Activated CD4-positive, CD25-positive, alpha-beta regulatory T cell treated with anti-CD3 and anti-CD28 coated beads, Interleukin-2, amount 50 U/mL, for 72 hours (primary cell): Measurements from ENCODE around the gene PRSS1.
"Not testable (repeated sequence)": the region's sequence is repeated elsewhere in the genome, so short reads cannot be mapped to it uniquely, and the experiment has no call there.

Source experiments
- DNase-seq: peaks from one replicate; pipeline ENCODE4 v3.0.0; 2021

Gene PRSS1

DNA sequence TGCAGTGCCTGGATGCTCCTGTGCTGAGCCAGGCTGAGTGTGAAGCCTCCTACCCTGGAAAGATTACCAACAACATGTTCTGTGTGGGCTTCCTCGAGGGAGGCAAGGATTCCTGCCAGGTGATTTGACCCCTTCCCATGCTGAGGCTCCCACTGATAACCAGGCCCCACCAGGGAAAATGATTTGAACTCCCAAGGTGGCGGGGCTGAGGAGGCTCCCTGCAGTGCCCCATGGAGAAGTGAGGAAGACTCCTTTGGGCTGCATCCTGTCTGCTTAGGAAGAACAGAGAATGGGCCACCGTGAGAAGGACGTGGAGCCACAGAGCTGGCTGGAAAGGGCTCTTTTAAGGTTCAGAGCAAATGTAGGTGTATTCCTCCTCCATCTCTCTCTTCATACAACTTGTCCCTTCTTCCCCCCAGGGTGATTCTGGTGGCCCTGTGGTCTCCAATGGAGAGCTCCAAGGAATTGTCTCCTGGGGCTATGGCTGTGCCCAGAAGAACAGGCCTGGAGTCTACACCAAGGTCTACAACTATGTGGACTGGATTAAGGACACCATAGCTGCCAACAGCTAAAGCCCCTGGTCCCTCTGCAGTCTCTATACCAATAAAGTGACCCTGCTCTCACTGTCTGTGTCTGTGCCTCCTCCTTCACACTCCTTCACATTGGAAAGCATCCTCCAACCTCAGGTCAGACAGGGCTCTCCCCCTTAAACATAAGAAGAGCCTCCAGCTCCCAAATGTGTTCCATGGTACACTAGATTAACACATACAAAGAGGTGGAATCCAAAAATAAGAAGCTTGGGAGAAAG, 24.9 kb downstream of the PRSS1 start:
- no peak for DNase-seq

DNA sequence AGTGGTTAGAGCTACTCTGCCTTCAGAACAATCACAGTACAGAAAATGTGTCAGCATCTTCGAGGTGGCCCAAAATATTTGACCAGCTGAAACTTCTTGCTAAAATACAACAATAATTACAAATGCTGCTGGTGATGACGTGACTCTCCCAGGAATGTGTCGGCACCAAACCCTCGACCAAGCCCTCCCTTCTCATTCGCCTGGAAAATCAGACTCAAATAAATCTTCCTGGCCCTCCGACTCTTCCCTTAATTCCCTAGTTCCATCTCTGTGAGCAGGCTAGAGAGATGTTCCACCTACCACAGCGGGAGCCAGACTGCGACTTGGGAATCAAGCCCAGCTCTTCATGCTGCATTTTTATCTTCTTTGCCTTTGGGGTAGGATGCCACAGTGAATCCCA, 25.6 kb downstream of the PRSS1 start:
- DNase-seq, result no peak

DNA sequence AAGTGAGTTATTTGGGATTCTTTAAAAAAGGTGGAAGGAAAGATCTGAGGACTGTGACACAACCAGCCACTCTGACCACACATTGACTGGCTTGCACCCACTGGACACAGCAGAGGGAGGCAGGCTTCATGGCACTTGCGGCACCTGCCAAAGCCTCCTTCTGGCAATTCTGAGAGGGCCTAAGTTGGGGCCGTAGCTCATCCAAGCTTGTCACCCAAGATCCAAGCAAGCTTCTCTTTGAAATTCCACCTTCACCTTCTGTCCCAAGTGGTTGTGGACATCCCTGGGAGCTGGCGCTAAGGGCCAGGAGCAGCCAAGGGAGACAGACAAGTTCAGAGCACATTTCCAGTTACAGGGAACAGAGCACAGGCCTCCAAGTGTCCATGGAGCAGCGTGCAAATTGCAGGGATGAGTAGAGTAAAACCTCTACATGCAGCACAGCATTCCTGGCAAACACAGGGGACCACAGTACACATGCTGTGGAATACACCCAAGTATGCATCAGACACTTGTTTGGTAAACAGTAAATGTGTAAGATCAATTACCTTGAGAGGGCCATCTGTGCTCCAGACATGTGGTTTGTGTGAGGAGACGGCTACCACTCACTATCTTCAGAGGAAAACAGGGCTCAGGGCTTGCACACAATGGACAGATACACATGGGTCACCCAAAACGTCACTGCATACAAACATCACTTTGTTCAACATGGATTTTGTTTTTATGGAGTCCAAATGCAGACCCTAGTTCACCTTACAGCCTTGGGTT, 26.3 kb downstream of the PRSS1 start:
- DNase-seq, result not testable (repeated sequence)

DNA sequence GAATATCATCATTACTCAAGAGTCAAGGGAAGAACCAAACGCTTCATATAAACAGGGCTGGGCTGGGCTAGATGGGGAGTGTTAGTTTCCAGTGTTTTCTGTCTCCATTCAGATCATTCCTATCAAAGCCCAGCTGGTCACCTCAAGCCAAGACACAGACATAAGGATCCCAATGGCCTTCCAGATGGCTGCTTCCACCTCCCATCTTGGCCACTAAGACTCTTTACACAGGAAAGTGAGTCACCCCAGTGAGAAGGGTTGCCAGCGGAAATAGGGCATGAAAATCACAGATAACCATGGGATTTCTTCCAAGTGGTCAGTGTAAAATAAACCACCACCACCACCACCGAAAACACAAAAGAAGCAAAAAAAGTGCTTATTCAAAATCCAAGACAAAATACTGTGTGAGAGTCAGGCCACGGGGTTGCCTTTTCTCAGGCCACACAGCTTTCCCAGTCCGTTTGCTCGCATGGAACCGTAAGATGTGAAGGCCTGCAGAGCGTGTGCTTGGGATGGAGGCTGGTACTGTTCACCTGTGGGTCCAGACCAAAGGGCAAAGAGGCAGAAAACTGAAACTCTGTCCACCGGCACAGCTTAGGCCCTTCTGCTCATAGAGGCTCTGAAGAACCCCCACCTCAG, 27.1 kb downstream of the PRSS1 start:
- DNase-seq, result no peak

DNA sequence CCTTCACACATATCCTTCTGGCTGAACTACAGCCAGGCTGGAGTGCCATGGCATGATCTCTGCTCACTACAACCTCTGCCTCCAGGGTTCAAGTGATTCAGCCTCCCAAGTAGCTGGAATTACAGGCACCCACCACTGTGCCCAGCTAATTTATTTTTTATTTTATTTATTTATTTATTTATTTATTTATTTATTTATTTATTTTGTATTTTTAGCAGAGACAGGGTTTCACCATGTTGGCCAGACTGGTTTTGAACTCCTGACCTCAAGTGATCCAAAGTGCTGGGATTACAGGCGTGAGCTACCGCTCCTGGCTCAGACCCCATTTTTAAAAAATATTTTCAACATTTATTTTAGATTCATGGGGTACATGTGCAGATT, 27.6 kb downstream of the PRSS1 start:
- not testable (repeated sequence) for DNase-seq

DNA sequence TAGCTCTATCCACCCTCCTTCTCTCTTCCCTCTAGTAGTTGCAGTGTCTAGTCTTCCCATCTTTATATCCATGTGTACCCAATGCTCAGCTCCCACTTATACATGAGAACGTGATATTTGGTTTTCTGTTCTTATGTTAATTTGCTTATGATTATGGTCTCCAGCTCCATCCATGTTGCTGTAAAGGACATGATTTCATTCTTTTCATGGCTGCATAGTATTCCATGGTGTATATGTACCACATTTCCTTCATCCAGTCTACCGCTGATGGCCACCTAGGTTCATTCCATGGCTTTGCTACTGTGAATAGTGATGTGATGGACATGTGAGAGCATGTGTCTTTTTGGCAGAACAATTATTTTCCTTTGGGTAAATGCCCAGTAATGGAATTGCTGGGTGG, 28.0 kb downstream of the PRSS1 start:
- DNase-seq, result no peak

DNA sequence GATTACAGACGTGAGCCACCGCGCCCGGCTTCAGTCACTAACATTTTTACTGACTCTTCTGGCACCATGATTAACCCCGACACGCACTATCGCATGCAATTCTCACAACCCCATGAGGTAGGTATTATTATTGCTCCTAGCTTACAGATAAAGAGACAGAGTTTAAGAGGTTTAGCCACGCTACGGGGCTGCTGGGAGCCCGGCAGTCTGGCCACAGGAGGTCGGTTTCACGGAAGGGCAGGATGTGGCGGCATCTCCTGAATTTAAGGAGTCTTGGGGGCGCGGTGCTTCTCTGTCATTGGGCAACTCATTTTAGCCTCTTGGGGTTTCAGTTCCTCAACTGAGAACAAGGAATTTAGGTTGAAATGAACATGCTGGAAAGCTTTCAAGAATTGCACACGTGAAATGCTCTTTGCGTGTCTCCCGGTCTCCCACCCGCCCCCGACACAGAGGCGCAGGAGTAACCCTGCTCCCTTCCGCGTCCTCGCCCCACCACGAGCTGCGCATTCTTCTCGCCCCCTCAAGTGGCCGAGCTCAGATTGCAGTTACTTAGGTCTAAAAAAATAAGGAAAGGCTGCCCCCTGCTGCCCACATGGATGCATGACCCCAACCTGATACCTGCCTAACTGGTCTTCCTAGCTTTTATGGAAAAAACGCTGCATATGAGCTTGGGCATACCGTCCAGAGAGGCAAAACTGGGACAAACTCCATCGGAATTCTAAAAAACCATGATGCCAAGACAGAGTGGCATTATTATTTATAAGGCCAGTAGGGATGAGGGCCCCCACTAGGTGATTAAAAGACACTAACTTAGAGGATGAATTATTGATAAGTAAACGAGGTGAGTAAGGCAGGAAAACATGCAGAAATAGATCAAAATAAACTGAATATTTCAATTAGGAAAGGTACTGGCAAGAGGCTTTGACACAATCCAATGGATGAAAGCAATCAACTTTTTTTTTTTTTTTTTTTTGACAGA, 33.9 kb downstream of the PRSS1 start:
- DNase-seq, result peak; percentile 71

DNA sequence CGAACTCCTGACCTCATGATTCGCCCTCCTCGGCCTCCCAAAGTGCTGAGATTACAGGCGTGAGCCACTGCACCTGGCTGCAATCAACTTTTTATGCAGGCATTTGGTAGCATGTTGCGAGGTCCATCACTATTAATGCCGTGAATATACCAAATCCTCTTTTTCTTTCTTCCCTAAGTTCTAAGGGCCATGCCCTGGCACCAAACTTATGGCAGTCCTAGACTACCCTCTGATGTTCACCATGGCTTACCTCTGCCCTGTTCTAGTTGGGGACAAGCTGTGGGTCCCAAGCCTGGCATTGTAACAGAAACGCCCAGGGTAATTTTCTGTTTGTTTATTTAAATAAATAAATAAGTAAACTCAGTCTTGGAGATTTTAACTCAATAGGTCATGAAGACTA, 34.8 kb downstream of the PRSS1 start:
- DNase-seq, result no peak

DNA sequence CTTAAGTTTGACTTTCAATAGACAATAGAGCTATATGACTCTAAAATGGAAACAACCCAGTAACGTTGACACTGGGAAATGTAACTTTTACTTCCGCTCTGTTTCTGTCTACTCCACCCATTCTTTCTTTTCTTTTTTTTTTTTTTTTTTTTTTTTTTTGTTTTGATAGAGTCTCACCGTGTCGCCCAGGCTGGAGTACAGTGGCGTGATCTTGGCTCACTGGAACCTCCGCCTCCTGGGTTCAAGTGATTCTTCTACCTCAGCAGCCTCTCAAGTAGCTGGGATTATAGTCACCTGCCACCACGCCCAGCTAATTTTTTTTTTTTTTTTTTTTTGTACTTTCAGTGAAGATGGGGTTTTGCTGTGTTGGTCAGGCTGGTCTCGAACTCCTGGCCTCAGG, 35.4 kb downstream of the PRSS1 start:
- no peak for DNase-seq

DNA sequence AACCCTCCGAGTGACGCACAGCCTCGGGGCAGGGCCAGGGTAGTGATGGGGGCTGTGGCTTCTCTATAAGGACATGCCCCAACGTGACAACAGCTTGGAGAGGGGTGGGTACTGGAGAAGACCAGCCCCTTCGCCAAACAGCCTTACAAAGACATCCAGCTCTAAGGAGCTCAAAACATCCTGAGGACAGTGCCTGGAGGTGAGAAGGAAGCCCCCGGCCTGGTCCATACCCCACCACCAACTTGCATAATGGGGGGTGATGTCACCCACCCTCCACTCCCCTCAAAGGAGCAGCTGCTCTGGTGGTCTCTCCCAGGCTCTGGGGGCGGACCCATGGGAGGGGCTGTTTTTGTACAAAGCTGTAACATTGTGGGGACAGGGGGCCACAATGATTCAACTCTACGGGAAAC, 36.6 kb downstream of the PRSS1 start:
- DNase-seq, result no peak

DNA sequence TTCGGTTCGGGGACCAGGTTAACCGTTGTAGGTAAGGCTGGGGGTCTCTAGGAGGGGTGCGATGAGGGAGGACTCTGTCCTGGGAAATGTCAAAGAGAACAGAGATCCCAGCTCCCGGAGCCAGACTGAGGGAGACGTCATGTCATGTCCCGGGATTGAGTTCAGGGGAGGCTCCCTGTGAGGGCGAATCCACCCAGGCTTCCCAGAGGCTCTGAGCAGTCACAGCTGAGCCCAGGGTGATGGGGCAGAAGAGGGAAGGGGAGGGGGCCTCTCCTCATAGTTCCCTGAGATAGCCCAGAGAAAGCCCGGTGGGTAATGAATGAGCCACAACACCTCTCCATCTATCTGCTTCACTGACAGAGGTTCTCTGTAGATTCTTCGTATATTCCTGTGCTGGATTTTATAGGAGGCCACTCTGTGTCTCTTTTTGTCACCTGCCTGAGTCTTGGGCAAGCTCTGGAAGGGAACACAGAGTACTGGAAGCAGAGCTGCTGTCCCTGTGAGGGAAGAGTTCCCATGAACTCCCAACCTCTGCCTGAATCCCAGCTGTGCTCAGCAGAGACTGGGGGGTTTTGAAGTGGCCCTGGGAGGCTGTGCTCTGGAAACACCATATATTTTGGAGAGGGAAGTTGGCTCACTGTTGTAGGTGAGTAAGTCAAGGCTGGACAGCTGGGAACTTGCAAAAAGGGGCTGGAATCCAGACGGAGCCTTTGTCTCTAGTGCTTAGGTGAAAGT, 37.9 kb downstream of the PRSS1 start:
- no peak for DNase-seq

DNA sequence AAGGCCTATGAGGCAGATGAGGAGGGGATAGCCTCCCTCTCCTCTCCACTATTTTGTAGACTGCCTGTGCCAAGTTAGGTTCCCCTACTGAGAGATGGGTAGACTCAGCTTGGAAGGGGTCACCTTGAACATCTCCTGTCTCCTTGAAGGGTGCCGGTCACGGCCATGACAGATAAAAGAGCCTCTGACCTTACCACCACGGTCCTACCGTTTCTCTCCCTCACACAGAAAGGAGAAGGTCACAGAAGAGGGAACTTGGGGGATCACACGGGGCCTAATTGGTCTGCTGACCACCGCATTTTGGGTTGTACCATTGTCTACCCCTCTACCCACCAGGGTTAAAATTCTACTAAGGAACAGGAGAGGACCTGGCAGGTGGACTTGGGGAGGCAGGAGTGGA, 38.5 kb downstream of the PRSS1 start:
- DNase-seq, result no peak

DNA sequence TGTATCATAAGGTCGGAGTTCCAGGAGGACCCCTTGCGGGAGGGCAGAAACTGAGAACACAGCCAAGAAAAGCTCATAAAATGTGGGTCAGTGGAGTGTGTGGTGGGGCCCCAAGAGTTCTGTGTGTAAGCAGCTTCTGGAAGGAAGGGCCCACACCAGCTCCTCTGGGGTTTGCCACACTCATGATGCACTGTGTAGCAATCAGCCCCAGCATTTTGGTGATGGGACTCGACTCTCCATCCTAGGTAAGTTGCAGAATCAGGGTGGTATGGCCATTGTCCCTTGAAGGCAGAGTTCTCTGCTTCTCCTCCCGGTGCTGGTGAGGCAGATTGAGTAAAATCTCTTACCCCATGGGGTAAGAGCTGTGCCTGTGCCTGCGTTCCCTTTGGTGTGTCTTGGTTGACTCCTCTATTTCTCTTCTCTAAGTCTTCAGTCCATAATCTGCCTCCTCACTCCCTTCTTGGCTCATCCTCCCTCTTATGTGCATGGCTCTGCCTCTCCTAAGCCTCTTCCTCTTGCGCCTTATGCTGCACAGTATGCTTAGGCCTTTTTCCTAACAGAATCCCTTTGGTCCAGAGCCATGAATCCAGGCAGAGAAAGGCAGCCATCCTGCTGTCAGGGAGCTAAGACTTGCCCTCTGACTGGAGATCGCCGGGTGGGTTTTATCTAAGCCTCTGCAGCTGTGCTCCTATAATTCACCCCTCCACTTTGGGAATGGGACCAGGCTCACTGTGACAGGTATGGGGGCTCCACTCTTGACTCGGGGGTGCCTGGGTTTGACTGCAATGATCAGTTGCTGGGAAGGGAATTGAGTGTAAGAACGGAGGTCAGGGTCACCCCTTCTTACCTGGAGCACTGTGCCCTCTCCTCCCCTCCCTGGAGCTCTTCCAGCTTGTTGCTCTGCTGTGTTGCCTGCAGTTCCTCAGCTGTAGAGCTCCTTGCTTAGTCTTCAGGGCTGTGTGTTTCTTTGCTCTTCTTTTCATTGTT, 39.3 kb downstream of the PRSS1 start:
- DNase-seq, result no peak

DNA sequence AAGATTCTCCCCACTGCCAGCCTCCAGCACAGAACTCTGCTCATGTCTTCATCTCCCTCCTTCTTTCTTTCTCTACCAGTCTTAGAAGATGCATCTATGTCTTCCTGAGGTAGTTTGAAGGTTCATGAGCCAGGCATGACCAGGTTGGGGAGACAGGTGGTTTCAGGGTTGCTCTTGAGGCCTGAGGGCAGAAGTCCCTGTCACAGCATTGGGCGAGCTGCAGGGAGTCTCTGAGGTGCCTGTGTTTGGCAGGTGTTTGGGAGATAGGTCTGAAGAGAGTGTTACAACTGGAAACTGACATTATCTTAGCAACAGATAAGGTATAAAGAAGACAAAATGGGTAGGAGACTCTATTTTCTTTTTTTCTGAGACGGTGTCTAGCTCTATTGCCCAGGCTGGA, 40.2 kb downstream of the PRSS1 start:
- DNase-seq, result no peak

DNA sequence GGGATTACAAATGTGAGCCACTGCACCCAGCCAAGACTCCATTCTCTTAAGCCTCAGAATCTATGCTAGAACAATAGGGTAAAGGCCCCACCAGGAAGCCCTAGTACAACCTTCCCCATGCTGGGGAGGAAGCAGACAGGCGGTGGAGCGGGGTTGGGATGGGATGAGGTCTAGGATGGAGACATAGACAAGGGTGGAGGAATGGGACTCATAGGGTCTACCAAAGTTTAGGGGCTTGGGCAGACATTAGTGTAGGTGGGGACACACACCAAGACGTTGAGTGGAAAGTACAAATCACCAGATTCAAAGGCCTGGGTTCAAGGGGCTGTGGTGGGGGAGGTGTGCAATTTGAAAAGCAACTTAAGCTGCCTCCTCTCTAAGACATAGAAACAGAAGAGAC, 40.8 kb downstream of the PRSS1 start:
- DNase-seq, result no peak

DNA sequence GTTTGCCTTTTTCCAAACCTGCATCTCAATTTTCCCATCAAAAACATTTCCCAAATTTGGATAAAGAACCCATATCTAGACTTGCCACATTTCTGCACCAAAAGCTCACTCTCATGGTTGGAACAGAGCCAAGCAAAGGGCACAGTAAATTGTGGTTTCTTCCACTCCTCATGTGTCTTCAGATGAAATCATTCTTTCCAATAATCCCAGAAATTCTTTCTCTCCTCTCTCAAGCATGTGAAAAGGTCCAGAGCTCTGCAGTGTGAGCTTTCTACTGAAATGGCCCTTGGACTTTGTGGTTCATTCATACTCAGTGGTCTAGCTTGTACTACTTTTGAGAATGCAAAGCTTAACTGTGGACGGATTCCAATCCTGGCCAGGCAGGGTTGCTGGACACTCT, 41.3 kb downstream of the PRSS1 start:
- DNase-seq, result no peak

DNA sequence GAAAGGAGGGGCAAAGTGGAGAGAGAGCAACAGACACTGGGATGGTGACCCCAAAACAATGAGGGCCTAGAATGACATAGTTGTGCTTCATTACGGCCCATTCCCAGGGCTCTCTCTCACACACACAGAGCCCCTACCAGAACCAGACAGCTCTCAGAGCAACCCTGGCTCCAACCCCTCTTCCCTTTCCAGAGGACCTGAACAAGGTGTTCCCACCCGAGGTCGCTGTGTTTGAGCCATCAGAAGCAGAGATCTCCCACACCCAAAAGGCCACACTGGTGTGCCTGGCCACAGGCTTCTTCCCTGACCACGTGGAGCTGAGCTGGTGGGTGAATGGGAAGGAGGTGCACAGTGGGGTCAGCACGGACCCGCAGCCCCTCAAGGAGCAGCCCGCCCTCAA, 42.2 kb downstream of the PRSS1 start:
- DNase-seq, result no peak

DNA sequence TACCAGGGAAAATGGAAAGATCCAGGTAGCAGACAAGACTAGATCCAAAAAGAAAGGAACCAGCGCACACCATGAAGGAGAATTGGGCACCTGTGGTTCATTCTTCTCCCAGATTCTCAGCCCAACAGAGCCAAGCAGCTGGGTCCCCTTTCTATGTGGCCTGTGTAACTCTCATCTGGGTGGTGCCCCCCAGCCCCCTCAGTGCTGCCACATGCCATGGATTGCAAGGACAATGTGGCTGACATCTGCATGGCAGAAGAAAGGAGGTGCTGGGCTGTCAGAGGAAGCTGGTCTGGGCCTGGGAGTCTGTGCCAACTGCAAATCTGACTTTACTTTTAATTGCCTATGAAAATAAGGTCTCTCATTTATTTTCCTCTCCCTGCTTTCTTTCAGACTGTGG, 42.9 kb downstream of the PRSS1 start:
- DNase-seq, result no peak

DNA sequence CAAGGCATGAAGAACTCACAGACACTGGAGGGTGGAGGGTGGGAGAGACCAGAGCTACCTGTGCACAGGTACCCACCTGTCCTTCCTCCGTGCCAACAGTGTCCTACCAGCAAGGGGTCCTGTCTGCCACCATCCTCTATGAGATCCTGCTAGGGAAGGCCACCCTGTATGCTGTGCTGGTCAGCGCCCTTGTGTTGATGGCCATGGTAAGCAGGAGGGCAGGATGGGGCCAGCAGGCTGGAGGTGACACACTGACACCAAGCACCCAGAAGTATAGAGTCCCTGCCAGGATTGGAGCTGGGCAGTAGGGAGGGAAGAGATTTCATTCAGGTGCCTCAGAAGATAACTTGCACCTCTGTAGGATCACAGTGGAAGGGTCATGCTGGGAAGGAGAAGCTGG, 43.3 kb downstream of the PRSS1 start:
- DNase-seq, result no peak

DNA sequence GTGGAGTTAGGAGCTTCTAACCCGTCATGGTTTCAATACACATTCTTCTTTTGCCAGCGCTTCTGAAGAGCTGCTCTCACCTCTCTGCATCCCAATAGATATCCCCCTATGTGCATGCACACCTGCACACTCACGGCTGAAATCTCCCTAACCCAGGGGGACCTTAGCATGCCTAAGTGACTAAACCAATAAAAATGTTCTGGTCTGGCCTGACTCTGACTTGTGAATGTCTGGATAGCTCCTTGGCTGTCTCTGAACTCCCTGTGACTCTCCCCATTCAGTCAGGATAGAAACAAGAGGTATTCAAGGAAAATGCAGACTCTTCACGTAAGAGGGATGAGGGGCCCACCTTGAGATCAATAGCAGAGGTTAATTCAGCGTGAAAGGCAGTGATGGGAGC, 43.9 kb downstream of the PRSS1 start:
- no peak for DNase-seq

DNA sequence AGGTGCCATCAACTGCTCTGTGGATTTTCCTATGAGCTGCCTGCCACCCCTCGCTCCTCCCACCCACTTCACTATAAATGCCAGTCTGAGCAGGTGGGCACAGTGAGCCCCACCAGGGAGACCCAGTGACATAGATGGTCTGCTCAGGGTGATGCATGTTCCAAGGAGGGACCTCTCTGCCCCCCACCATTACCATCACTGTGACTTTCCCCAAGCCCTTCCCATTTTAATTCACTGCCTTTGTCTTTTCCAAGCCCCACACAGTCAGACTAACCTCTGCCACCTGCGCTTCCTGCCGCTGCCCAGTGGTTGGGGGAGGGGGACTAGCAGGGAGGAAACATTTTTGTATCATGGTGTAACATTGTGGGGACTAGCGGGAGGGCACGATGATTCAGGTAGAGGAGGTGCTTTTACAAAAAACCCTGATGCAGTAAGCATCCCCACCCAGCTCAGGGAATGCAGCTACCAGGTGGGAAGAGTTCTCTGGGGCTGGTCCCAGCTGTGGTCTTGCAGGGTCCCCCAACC, 46.1 kb downstream of the PRSS1 start:
- DNase-seq, result no peak
